GM13976 (cell line): Measurements from ENCODE around the gene CUL2.

Experiments used
- DNase-seq: peaks from one replicate; pipeline ENCODE4 v3.0.0; 2012; ENCODE audit warnings: low spot score
- CTCF ChIP-seq: IDR thresholded peaks from 2 replicates; pipeline ENCODE4 v1.5.1; 2012; ENCODE audit warnings: borderline replicate concordance, mild to moderate bottlenecking; ENCODE audit not compliant: insufficient read depth; ENCODE audit errors: extremely low read depth, missing control alignments, control extremely low read depth
- in situ Hi-C: fragments of 300-500 bp; cut with MboI; formaldehyde crosslinking; loops from one replicate; pipeline ENCODE4 v1.12.0; 2022; ENCODE audit warnings: low sequenced_read_pairs, mixed read lengths, inconsistent platforms; ENCODE audit not compliant: unreplicated experiment

The CUL2 gene

DNA sequence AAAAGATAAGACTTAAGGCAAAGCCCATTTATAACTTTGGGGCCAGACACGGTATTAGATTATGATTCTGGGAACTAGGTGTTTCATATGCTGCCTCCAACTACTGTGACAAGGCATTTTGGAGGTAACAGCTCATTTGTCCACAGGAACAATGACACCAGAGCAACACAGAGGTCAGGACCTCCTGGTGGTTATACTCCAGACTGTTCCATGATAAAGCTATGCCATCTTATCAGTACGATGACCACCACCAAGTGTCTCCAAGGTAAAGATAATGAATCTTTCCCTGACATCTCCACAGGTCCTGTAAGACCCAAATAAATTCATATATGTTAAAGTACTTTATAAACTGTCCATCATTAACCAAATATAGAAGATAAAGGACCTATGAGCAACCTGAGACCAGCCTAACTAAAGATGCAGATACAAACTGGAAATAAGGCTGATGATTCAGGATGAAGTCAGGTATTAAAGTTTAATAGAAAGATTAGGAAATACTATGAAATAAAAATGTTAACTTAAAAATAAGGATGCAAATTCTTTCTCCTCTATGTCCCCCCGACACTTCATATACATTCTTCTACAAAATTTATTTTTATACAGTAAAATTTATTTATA lies 26.2 kb downstream of the CUL2 start:
- in situ Hi-C loops = no loop called here
- DNase-seq = no peak
- no peak for TF ChIP-seq CTCF

DNA sequence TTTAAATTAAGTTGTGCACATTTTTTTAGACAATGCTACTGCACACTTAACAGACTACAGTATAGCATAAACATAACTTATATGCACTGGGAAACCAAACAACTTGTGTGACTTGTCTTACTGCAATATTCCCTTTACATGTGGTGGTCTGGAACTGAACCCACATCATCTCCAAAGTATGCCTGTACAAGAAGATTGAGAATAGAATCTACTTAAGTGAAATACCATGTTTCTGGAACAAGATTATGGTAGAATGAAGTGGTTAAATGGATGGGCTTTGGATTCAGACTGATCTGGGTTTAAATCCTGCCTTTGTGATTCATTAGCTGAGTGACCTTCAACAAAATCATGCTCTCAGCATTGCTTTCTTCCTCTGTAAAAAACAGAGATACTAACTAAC lies 30.7 kb downstream of the CUL2 start:
- in situ Hi-C loops = no loop called here

GRCh38 chr10:35058686-35059085 lies 31.5 kb downstream of the CUL2 start:
- in situ Hi-C loops = no loop called here
- no peak for TF ChIP-seq CTCF
- no peak for DNase-seq

More for the DNA sequence above, 30.7 kb downstream of the CUL2 start:
- no peak for TF ChIP-seq CTCF
- no peak for DNase-seq

DNA sequence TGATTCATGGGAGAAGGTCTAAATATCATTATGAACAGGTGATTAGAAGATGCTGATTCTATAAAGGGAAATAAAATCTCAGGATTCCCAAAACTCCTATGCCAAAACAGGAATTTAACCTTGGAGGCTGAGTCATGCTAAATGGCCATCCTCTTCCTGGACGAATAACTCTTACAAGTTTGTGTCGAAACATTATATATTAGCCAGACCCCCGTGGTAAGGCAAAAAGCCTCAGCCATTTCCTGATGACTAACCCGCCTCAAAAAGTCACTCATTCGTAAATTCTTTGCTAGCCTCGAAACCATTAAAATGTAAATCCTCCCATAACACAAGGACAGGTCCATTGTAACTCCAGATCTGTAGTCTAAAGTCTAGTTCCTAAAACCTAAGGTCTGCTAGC lies 32.0 kb downstream of the CUL2 start:
- in situ Hi-C loops = no loop called here
- no peak for TF ChIP-seq CTCF
- peak; percentile 31 for DNase-seq

- DNase-seq = no peak
- in situ Hi-C loops = no loop called here
- TF ChIP-seq CTCF = no peak
Observed at GRCh38 chr10:35056686-35057085, 33.5 kb downstream of the CUL2 start.

GRCh38 chr10:35056133-35056532 lies 34.0 kb downstream of the CUL2 start:
- in situ Hi-C loops = no loop called here
- no peak for DNase-seq
- no peak for TF ChIP-seq CTCF

GRCh38 chr10:35050568-35050967 lies 39.6 kb downstream of the CUL2 start:
- TF ChIP-seq CTCF = no peak
- in situ Hi-C loops = no loop called here
- no peak for DNase-seq
